ENCODE results near the gene ABR.

DNA sequence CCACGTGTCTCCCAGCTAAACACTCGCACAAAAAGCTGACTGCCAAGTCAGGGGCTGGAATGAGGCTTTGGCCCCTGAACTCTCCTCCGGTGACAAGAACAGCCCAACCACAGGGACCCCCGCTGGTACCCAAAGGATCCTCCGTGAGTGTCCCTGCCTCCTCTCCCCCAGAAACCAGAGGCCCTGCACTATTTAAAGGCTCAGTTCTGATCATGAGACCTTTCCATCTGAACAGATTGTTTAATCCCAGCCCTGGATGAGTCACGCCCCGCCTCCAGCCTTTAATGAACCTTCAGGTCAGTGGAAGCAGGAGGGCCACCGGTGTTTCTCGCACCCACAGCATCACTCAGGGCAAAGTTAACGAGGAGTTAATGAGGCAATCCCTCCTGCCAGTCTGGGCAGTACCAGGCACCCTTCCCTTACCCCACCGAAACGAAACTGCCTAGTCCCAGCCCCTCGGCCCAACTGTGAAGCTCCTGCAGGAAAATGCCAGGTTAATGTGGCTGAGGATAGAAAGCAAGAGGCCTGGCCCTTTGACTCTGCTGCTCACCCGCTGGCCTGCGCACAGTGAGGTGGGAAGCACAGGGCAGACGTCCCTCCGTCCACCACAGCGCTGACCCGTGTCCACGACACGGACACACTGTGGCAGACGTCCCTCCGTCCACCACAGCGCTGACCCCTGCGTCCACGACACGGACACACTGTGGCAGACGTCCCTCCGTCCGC lies 150.4 kb downstream of the ABR start:
- TF ChIP-seq, protein P1, sequence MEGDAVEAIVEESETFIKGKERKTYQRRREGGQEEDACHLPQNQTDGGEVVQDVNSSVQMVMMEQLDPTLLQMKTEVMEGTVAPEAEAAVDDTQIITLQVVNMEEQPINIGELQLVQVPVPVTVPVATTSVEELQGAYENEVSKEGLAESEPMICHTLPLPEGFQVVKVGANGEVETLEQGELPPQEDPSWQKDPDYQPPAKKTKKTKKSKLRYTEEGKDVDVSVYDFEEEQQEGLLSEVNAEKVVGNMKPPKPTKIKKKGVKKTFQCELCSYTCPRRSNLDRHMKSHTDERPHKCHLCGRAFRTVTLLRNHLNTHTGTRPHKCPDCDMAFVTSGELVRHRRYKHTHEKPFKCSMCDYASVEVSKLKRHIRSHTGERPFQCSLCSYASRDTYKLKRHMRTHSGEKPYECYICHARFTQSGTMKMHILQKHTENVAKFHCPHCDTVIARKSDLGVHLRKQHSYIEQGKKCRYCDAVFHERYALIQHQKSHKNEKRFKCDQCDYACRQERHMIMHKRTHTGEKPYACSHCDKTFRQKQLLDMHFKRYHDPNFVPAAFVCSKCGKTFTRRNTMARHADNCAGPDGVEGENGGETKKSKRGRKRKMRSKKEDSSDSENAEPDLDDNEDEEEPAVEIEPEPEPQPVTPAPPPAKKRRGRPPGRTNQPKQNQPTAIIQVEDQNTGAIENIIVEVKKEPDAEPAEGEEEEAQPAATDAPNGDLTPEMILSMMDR (IDR thresholded peaks at IDR 0.05; ENCODE audit: low read length) = no peak
- no peak for TF ChIP-seq EZH2phosphoT487 (IDR thresholded peaks at IDR 0.05; ENCODE audit: low read length)

Data from MM.1S (cell line).